NCI-H748 (cell line): ENCODE measurements around the gene RASSF7.
"Not testable (repeated sequence)": the region's sequence is repeated elsewhere in the genome, so short reads cannot be mapped to it uniquely, and the experiment has no call there.

Source experiments
- DNase-seq: peaks from one replicate; lab custom pipeline; 2025; ENCODE audit not compliant: unreplicated experiment; lab: John Stamatoyannopoulos, UW

RASSF7 gene

DNA sequence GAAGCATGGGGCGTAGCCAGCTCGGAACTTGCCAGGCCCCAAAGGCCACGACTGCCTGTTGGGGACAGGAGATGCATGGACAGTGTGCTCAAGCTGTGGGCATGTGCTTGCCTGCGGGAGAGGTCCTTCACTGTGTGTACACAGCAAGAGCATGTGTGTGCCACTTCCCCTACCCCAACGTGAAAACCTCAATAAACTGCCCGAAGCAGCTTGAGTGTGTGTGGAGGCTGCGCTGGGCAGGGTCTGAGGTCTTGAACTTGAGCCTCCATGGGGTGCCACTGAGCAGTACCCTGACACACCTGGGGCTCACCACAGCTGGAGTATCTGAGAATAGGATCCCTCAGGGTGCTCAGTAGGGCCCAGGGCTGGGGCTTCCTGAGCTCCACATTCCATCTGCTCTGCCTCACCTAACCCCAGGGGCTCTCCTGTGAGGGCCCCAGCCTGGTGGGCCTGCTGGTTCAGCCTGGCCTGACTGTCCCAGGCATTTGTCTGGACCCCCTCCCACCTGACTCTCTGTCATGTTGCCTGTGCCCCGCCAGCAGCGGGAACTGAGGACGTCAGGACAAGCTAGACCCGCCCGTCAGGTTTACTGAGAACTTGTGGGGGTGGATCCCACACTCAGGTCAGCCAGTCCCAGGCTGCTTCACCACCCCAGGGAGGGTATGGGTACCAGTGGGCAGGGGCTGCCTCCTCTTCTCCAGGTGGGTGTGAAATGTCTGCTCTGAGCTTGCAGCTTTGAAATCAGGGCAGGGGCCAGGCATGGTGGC is 3.2 kb downstream of the RASSF7 start:
- peak; percentile 15 for DNase-seq

- DNase-seq = no peak
These were observed 5.2 kb downstream of the RASSF7 start for GRCh38 chr11:565921-566509.

DNA sequence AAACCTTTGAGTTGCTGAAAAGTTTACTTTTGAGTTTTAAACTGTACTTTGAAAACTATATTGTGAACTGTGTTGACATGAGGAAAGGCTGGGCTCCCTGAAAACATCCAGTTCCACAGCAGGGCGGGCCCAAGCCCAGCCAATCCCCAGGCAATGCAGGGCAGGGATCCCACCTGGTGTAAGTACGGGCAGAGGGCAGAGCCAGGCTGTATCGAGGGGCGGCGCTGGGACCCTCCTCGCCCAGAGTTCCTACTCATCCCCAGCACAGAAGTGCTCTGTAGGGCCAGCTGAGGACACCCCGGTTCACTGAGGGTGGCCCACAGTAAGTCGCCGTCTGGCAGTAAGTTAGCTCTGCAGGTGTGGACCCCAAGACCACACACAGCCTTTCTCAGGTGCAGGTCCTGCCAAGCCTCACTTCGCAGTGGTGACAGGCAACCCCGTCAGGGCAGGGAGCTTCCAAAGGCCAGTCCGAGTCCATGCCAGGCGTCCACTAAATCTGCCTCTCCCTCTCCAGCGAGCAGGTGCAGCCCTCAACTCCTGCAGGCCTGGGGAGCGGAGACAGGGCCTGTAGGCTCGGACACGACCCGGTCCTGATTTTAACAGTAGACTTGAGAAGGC is 6.3 kb downstream of the RASSF7 start:
- no peak for DNase-seq

GRCh38 chr11:567629-568292 is 7.0 kb downstream of the RASSF7 start:
- peak; percentile 69 for DNase-seq

DNA sequence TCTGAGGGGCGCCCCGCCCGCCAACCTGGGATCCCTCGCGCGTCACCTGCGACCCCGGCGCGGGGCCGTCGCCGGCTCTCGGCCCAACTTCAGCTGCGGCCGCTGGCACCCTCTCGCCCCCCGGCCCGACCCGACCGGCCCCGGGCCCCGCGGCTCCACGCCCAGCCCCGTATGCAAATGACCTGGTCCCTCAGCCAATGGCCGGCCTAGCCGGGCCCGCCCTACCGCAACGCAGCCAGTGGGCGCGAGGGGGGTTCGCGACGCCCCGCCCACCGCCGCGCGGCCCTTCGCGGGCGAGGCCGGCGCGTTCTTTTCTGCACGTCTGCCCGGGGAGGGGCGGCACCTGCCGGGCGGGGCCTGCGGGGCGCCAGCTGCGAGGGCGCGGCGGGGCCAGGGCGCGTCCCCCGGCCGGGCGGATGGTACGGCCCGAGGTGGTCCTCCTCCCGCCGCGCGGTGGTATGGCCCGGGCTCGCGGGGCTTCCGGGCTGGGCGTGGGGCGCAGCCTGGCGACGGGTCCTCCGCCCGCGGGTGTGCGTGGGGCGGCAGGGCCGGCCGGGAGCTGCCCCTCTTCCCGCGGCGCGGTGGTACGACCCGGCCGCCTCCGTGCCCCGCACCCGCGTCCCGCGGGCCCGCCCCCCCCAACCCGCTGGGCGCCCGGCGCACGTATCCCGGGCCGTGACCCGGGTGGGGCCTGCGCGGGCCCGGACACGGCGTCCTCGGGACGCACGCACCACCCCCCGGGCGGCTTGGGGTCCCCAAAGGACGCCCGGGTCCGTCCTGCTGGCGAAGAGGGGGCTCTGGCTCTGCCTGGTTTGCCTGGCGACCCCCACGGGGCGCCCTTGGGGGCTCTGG is 7.8 kb downstream of the RASSF7 start:
- peak; percentile 97 for DNase-seq

- no peak for DNase-seq
These were observed 8.6 kb downstream of the RASSF7 start for GRCh38 chr11:569158-569885.

DNA sequence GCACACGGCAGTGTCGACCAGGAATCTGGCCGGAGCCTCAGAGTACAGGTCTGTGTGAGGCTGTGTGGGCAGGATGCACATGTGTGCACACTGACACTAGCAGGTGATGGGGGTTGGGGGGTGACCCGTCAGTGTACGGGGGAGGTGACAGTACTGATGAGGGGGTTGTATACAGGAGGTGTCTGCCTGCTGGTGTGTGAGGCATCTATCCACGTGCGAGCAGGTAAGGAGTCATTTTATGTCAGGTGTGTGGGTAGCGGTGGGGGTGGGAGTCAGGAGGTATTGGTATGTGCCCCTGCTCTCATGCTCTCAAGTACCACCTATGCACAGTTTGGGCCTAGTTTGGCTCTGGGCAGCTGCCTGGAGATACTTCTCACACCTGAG is 11.0 kb downstream of the RASSF7 start:
- no peak for DNase-seq

DNA sequence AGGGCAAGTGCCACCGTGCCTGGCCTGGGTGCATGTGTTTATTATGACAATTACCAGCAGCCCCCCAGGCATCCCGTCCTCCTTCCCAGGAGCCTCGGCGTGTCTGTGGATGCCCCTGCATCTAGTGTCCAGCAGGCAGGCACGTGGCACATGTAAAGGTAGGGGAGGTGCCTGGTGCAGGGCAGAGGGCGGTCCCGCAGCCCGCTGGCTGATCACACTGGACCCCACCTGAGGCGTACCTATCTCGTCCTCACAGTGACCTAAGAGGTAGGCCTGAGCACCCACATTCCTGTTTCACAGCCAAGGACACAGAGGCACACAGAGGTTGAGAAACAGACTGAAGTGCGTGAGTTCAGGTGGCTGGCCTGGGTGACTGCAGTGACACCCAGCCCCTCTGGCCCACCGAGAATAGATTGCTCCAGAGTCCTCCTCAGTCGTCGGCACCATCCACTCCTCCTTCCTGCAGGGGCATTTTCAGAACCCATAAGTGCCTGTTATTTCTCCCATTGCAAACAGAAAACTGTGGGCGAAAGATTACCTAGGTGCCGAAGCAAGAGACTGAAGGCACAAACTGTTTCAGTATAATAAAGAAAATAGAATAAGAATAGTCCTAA is 12.5 kb downstream of the RASSF7 start:
- DNase-seq = no peak

DNA sequence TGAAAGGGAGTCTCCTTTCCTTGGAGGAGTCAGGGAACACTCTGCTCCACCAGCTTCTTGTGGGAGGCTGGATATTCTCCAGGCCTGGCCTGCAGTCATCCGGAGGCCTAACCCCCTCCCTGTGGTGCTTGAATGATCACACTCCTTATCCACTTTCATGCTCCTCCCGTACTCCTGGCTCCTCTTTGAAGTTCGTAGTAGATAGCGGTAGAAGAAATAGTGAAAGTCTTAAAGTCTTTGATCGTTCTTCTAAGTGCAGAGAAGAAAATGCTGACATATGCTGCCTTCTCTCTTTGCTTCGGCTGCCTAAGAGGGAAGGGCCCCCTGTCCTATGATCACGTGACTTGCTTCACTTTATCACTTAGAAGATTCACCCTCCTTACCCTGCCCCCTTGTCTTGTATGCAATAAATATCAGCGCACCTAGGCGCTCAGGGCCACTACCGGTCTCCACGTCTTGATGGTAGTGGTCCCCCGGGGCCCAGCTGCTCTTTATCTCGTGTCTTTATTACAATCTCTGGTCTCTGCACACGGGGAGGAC is 13.3 kb downstream of the RASSF7 start:
- not testable (repeated sequence) for DNase-seq

GRCh38 chr11:574632-575312 is 14.0 kb downstream of the RASSF7 start:
- peak; percentile 56 for DNase-seq

DNA sequence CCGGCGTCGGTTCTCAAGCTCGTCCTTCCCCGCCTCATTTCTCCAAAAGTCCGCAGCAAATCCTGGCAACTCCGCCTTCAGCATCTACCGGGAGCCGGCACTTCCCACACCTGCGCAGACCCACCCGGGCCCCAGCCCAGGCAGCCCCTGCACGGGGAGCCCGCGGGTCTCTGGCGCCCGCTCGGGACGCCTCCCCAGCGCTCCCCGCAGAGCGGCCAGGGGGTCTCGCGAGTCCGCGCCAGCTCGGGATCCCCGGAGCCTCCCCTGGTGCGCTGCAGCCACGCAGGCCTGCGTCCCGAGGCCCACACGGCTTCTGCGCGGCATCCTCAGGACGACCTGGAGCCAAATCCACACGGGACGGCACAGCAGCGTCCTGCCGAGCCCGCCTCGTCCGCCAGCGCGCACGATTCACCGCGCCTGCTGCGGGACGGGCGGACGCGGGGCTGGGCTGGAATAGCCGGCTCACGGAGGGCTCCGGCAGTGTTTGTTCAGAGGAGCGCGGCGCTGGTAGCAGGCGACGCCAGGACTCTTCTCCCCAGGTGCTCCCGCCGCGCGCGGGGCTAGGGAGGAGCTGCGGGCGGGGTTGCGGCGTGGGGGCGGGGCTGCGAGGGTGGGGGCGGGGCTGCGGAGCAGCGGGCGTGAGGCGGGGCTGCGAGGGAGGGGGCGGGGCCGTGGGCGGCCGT is 14.7 kb downstream of the RASSF7 start:
- DNase-seq = peak; percentile 84

GRCh38 chr11:575996-576768 is 15.4 kb downstream of the RASSF7 start, which contains the start of gene PHRF1:
PHRF1 (plus strand) TSS chr11:576470; CDS start chr11:581513, 5,043 bp downstream.
- peak; percentile 93 for DNase-seq

DNA sequence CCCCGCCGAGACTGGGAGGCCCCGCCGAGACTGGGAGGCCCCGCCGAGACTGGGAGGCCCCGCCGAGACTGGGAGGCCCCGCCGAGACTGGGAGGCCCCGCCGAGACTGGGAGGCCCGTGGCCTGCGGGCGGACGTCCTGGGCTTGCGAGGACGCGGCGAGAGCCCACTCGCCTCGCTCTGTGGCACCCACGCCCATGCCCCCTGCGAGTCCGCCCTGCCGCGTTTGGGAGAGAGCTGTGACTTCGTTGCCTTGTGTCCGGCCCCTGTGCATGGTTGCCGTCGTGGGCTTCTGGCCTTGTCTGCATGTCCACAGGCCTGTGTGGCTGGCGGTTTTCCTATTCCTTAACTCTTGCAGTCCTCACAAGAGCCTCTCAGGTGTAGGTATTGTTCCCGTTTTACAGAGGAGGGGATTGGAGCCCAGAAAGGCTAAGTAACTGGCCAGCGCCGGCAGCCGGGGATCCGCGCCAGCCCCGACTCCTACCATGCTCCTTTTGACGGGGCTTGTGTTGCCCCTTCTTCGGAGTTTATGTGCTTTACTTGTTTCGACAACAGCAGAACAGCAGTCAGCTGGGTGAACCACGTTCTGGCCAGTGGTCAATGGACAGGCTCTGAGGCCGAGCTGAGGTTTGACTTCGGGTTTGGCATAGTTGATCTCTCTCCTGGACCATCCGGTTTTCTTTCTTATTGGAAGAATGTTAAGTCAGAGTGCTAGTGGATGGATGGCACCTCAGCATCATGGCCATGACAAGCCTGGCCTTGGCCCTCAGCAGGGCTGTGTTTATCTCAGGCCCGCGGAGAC is 16.2 kb downstream of the RASSF7 start:
- DNase-seq = no peak

DNA sequence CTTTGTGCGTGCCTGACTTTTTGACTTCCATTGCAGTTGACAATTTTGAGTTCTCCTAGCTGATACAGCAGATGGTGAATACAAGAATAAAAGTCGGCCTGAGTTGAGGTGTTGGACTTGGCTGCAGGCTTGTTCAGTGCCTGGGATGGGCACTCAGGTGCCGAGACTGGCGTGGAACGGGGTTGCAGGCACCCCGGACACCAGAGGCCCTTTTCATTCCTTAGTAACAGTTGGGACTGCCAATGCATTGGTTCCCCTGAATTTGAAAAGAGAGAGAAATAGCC is 16.8 kb downstream of the RASSF7 start:
- no peak for DNase-seq

GRCh38 chr11:578276-579035 is 17.7 kb downstream of the RASSF7 start:
- DNase-seq = no peak
